Stimulated activated CD4-positive, alpha-beta T cell treated with anti-CD3 and anti-CD28 coated beads, Interleukin-4, amount 100 ng/mL, for 48 hours (primary cell): ENCODE data around the gene ST14.
"Not testable (repeated sequence)": the region's sequence is repeated elsewhere in the genome, so short reads cannot be mapped to it uniquely, and the experiment has no call there.

Source experiments
- DNase-seq, 2 donors: peaks; one replicate each; pipeline ENCODE4 v3.0.0-alpha.2; 2020; ENCODE audit warnings: low read depth in 2 of 2

The ST14 gene

GRCh38 chr11:130223291-130223971 lies 63.8 kb downstream of the ST14 start:
- no peak for DNase-seq

- no peak for DNase-seq
Measured at GRCh38 chr11:130227373-130227772, 67.8 kb downstream of the ST14 start.

GRCh38 chr11:130233486-130233885 lies 73.9 kb downstream of the ST14 start:
- DNase-seq: not testable (repeated sequence)

- not testable (repeated sequence) for DNase-seq
Measured at GRCh38 chr11:130233888-130234287, 74.3 kb downstream of the ST14 start.

- no peak for DNase-seq
Measured at GRCh38 chr11:130234315-130234714, 74.7 kb downstream of the ST14 start.

GRCh38 chr11:130237282-130238006 lies 77.9 kb downstream of the ST14 start:
- no peak for DNase-seq

- no peak for DNase-seq
Measured at GRCh38 chr11:130241713-130242112, 82.1 kb downstream of the ST14 start.

GRCh38 chr11:130243816-130244215 lies 84.2 kb downstream of the ST14 start:
- no peak for DNase-seq

- DNase-seq: no peak
Measured at GRCh38 chr11:130244848-130245247, 85.3 kb downstream of the ST14 start.

- DNase-seq: not testable (repeated sequence)
Measured at GRCh38 chr11:130245375-130245774, 85.8 kb downstream of the ST14 start.

GRCh38 chr11:130246270-130246669 lies 86.7 kb downstream of the ST14 start:
- no peak for DNase-seq

- DNase-seq: no peak
Measured at GRCh38 chr11:130246738-130247137, 87.2 kb downstream of the ST14 start.

GRCh38 chr11:130247319-130247718 lies 87.7 kb downstream of the ST14 start:
- no peak for DNase-seq

- no peak for DNase-seq
Measured at GRCh38 chr11:130249371-130249770, 89.8 kb downstream of the ST14 start.

- not testable (repeated sequence) for DNase-seq
Measured at GRCh38 chr11:130249929-130250328, 90.3 kb downstream of the ST14 start.

- not testable (repeated sequence) for DNase-seq
Measured at GRCh38 chr11:130251763-130252162, 92.2 kb downstream of the ST14 start.
